AG04449 (cell line): ENCODE data around the gene PCGF3.

ENCODE experiments used
- CTCF ChIA-PET: fragments of 350-600 bp; formaldehyde crosslinking; extraction: SDS; loops from one replicate; lab custom pipeline; 2021; ENCODE audit warnings: antibody characterized with exemption; lab: Yijun Ruan, JAX
- POLR2A ChIA-PET: fragments of 400-600, 350-600 bp; formaldehyde crosslinking; extraction: SDS; loops from one replicate; lab custom pipeline; 2020; ENCODE audit warnings: antibody characterized with exemption, inconsistent platforms; lab: Yijun Ruan, JAX
- DNase-seq: peaks from one replicate; pipeline ENCODE4 v3.0.0-alpha.2; 2010; ENCODE audit warnings: low read depth, low spot score
- H3K4me3 ChIP-seq: 2 replicates; pipeline ENCODE4 v1.5.1; 2011; ENCODE audit warnings: low read depth, mild to moderate bottlenecking, control low read depth, low read length
- CTCF ChIP-seq: IDR thresholded peaks from one replicate; pipeline ENCODE4 v1.5.1; 2011; ENCODE audit warnings: mild to moderate bottlenecking, moderate library complexity, low read length, control low read depth, inconsistent platforms; ENCODE audit not compliant: insufficient read depth; ENCODE audit errors: missing control alignments

The PCGF3 gene

GRCh38 chr4:705278-706082 lies at the start of gene PCGF3:
Gene PCGF3, plus strand, starts transcription at chr4:705832. Its CDS starts 27,849 bp downstream, at chr4:733681.
- ChIA-PET CTCF (no interaction called here), POLR2A (interaction anchor here (0.5 kb wide), 1 partner anchor 60 kb away, joined by 3 read pairs; no protein-coding TSS in a partner anchor)
- TF ChIP-seq CTCF: no peak
- peak within 1 kb of the TSS; percentile 76 for H3K4me3 ChIP-seq
- DNase-seq: peak; percentile 44

GRCh38 chr4:656436-657337 lies 48.9 kb upstream of the PCGF3 start:
- H3K4me3 ChIP-seq: no peak overlapping the region
- CTCF ChIA-PET: no interaction called here
- POLR2A ChIA-PET: no interaction called here
- no peak for DNase-seq
- no peak for TF ChIP-seq CTCF

- POLR2A ChIA-PET: no interaction called here
- DNase-seq: no peak
- TF ChIP-seq CTCF: no peak
- no peak overlapping the region for H3K4me3 ChIP-seq
- CTCF ChIA-PET: no interaction called here
These were observed 48.2 kb upstream of the PCGF3 start for GRCh38 chr4:657338-657833.

GRCh38 chr4:657834-658667 lies 47.6 kb upstream of the PCGF3 start:
- POLR2A ChIA-PET: no interaction called here
- CTCF ChIA-PET: no interaction called here
- no peak for DNase-seq

More at GRCh38 chr4:657834-658667, 47.6 kb upstream of the PCGF3 start:
- H3K4me3 ChIP-seq: no peak overlapping the region
- no peak for TF ChIP-seq CTCF
